Liver (tissue), 9 donors: ENCODE data around the gene STOML2. TPM values are rescaled to one million over a fixed set of nuclear protein-coding genes. Genes with fewer than 3 reads are reported as not detected.

ENCODE experiments used
- DNase-seq: peaks from one replicate; pipeline ENCODE4 v3.0.0-alpha.2; 2017; ENCODE audit warnings: low spot score
- H3K27ac ChIP-seq, 2 donors: one replicate each; pipeline ENCODE4 v1.7.0; 2013; ENCODE audit warnings: inconsistent platforms in 2 of 2, low read length in 2 of 2, control low read depth in 1 of 2, low read depth in 1 of 2, mild to moderate bottlenecking in 1 of 2
- H3K27me3 ChIP-seq, 4 donors: one replicate each; pipeline versions ENCODE4 v1.6.1 to v1.7.0; 2013; ENCODE audit warnings: low read length in 3 of 4, inconsistent platforms in 1 of 4, mild to moderate bottlenecking in 1 of 4, moderate library complexity in 1 of 4; ENCODE audit not compliant: control insufficient read depth in 4 of 4, insufficient read depth in 4 of 4
- H3K36me3 ChIP-seq, 4 donors: one replicate each; pipeline versions ENCODE4 v1.6.1 to v1.7.0; 2013; ENCODE audit warnings: low read length in 3 of 4, mild to moderate bottlenecking in 3 of 4, low read depth in 1 of 4, moderate library complexity in 1 of 4; ENCODE audit not compliant: control insufficient read depth in 4 of 4, insufficient read depth in 3 of 4
- H3K4me1 ChIP-seq, 4 donors: one replicate each; pipeline versions ENCODE4 v1.6.1 to v1.7.0; 2013; ENCODE audit warnings: low read length in 3 of 4, mild to moderate bottlenecking in 3 of 4, moderate library complexity in 1 of 4; ENCODE audit not compliant: control insufficient read depth in 4 of 4, insufficient read depth in 4 of 4
- H3K4me3 ChIP-seq, 3 donors: one replicate each; pipeline versions ENCODE4 v1.6.1 to v1.7.0; 2013; ENCODE audit warnings: low read length in 3 of 3, control low read depth in 1 of 3, low read depth in 1 of 3, mild to moderate bottlenecking in 1 of 3
- H3K9ac ChIP-seq, 2 donors: one replicate each; pipeline ENCODE4 v1.7.0; 2013; ENCODE audit warnings: low read length in 2 of 2, mild to moderate bottlenecking in 2 of 2, moderate library complexity in 2 of 2, control low read depth in 1 of 2, low read depth in 1 of 2
- H3K9me3 ChIP-seq, 4 donors: one replicate each; pipeline versions ENCODE4 v1.6.1 to v1.7.0; 2013; ENCODE audit warnings: low read length in 3 of 4; ENCODE audit not compliant: control insufficient read depth in 4 of 4
- EGR1 ChIP-seq, 2 donors: IDR thresholded peaks; 2 replicates each; pipeline ENCODE4 v1.6.1; 2016 to 2018; ENCODE audit warnings: antibody characterized with exemption in 2 of 2, low read depth in 2 of 2
- FOXA1 ChIP-seq: IDR thresholded peaks from 2 replicates; pipeline ENCODE4 v1.6.1; 2016; ENCODE audit warnings: antibody characterized with exemption
- FOXA2 ChIP-seq: IDR thresholded peaks from 2 replicates; pipeline ENCODE4 v1.6.1; 2016; ENCODE audit warnings: antibody characterized with exemption
- GABPA ChIP-seq, 2 donors: IDR thresholded peaks in 1 of 2; conservative IDR thresholded peaks in 1 of 2; 2 replicates each; pipeline ENCODE4 v1.6.1; 2016; ENCODE audit warnings: antibody characterized with exemption in 2 of 2, mild to moderate bottlenecking in 1 of 2, moderate library complexity in 1 of 2
- JUND ChIP-seq, 2 donors: IDR thresholded peaks; 2 replicates each; pipeline ENCODE4 v1.6.1; 2016; ENCODE audit warnings: antibody characterized with exemption in 2 of 2
- NR2F2 ChIP-seq: IDR thresholded peaks from 2 replicates; pipeline ENCODE4 v1.6.1; 2016; ENCODE audit warnings: antibody characterized with exemption
- RAD21 ChIP-seq, 2 donors: IDR thresholded peaks; 2 replicates each; pipeline ENCODE4 v1.6.1; 2016; ENCODE audit warnings: antibody characterized with exemption in 2 of 2, mild to moderate bottlenecking in 2 of 2
- TAF1 ChIP-seq: conservative IDR thresholded peaks from 2 replicates; pipeline ENCODE4 v1.6.1; 2016; ENCODE audit warnings: antibody characterized with exemption, mild to moderate bottlenecking
- YY1 ChIP-seq: IDR thresholded peaks from 2 replicates; pipeline ENCODE4 v1.6.1; 2016; ENCODE audit warnings: antibody characterized with exemption, mild to moderate bottlenecking
- WGBS: extraction: QIAGEN DNeasy Blood & Tissue Kit; methylation state at CpG from one replicate; pipeline ENCODE4 v1.1.7; 2013; 5-methylcytosine and 5-hydroxymethylcytosine counted together
- polyA plus RNA-seq, 2 donors: library from polyadenylated mRNA; stranded (reverse) in 1 of 2; unstranded in 1 of 2; fragments of 200-250 nt in 1 of 2; fragments of >200 nt in 1 of 2; fragmentation: Nextera tagmentation in 1 of 2; extraction: Ambion mirVana in 1 of 2; gene quantifications; one replicate each; pipeline versions ENCODE4 v1.2.1 to v1.2.3, GENCODE V29; 2013 to 2015
- total RNA-seq, 2 donors: library from RNA; depleted of rRNA; stranded (reverse); fragments of >200 nt; gene quantifications; one replicate each; pipeline ENCODE4 v1.2.3, GENCODE V29; 2014
- TF ChIP-seq, protein P1 (sequence below): IDR thresholded peaks from 2 replicates; pipeline ENCODE4 v1.6.1; 2016; ENCODE audit warnings: antibody characterized with exemption
- TF ChIP-seq, protein P2 (sequence below): IDR thresholded peaks from 2 replicates; pipeline ENCODE4 v1.6.1; 2016; ENCODE audit warnings: antibody characterized with exemption, mild to moderate bottlenecking
- TF ChIP-seq, protein P3 (sequence below): IDR thresholded peaks from 2 replicates; pipeline ENCODE4 v1.6.1; 2016; ENCODE audit warnings: antibody characterized with exemption
- TF ChIP-seq, protein P4 (sequence below): fragments of 150-350 bp; IDR thresholded peaks from 2 replicates; pipeline ENCODE4 v1.5.1; 2017; ENCODE audit warnings: improper control_type of control experiment, low read depth, low read length; ENCODE audit not compliant: missing input control
- TF ChIP-seq, protein P5 (sequence below): IDR thresholded peaks from 2 replicates; pipeline ENCODE4 v1.6.1; 2016; ENCODE audit warnings: antibody characterized with exemption
- donor health status: healthy.
- donor health status: healthy.
- donor health status: healthy.
- donor health status: healthy.
- donor health status: healthy.

Gene STOML2
- total and polyA plus RNA-seq, 4 donors, result 77.8 to 96.8 (median 81.5) TPM

DNA sequence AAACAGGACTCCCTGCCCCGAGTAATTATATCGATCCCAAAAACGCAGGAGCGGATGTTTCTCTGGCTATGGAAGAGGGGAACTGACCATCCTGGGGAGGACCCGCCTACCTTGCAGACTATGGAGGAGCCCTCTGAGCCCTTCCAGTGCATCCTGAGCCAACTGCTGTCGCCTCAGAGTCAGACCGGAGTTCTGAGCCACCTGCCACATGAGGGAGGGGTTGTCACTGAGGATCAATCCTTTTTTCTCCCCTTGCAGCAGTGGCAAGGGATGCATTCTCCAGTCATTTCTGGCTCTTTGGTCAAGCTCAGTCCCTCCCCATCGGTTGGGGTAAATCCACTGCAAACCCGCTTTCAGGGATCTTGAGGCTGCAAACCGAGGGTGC is 23.9 kb downstream of the STOML2 start:
- no peak for DNase-seq

DNA sequence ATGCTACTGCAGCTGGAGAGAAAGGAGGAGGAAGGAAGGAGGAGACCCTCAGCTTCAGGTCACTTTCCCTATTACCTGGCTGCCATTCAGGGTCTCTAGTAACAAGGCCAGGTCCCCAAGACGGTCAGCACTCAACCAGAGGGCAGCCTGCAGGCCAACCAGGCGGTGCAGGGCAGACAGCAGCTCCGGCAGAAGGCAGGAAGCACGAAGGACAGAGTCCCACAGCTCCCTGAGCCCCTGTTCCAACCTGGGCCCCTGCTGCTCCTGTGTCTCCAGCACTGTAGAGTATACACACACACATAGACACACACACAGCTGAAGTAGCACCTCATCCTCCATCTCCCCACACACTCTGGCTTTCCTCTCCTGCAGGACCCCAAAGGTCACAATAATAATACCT is 24.9 kb downstream of the STOML2 start:
- no peak for DNase-seq
- 80% methylated on average over 4 of the region's 4 CpGs for WGBS
- TF ChIP-seq, protein P1, sequence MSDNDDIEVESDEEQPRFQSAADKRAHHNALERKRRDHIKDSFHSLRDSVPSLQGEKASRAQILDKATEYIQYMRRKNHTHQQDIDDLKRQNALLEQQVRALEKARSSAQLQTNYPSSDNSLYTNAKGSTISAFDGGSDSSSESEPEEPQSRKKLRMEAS, result no peak
- TF ChIP-seq JUND (IDR thresholded peaks at IDR 0.05), result no peak
- TF ChIP-seq, protein P2, sequence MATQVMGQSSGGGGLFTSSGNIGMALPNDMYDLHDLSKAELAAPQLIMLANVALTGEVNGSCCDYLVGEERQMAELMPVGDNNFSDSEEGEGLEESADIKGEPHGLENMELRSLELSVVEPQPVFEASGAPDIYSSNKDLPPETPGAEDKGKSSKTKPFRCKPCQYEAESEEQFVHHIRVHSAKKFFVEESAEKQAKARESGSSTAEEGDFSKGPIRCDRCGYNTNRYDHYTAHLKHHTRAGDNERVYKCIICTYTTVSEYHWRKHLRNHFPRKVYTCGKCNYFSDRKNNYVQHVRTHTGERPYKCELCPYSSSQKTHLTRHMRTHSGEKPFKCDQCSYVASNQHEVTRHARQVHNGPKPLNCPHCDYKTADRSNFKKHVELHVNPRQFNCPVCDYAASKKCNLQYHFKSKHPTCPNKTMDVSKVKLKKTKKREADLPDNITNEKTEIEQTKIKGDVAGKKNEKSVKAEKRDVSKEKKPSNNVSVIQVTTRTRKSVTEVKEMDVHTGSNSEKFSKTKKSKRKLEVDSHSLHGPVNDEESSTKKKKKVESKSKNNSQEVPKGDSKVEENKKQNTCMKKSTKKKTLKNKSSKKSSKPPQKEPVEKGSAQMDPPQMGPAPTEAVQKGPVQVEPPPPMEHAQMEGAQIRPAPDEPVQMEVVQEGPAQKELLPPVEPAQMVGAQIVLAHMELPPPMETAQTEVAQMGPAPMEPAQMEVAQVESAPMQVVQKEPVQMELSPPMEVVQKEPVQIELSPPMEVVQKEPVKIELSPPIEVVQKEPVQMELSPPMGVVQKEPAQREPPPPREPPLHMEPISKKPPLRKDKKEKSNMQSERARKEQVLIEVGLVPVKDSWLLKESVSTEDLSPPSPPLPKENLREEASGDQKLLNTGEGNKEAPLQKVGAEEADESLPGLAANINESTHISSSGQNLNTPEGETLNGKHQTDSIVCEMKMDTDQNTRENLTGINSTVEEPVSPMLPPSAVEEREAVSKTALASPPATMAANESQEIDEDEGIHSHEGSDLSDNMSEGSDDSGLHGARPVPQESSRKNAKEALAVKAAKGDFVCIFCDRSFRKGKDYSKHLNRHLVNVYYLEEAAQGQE, result no peak
- no peak for TF ChIP-seq TAF1
- TF ChIP-seq NR2F2, result no peak
- no peak for TF ChIP-seq GABPA (IDR thresholded peaks at IDR 0.05 in 1 of 2, conservative IDR thresholded peaks at IDR 0.05 in 1 of 2)
- TF ChIP-seq FOXA2, result no peak
- TF ChIP-seq, protein P3, sequence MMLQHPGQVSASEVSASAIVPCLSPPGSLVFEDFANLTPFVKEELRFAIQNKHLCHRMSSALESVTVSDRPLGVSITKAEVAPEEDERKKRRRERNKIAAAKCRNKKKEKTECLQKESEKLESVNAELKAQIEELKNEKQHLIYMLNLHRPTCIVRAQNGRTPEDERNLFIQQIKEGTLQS, result no peak
- TF ChIP-seq, protein P4, sequence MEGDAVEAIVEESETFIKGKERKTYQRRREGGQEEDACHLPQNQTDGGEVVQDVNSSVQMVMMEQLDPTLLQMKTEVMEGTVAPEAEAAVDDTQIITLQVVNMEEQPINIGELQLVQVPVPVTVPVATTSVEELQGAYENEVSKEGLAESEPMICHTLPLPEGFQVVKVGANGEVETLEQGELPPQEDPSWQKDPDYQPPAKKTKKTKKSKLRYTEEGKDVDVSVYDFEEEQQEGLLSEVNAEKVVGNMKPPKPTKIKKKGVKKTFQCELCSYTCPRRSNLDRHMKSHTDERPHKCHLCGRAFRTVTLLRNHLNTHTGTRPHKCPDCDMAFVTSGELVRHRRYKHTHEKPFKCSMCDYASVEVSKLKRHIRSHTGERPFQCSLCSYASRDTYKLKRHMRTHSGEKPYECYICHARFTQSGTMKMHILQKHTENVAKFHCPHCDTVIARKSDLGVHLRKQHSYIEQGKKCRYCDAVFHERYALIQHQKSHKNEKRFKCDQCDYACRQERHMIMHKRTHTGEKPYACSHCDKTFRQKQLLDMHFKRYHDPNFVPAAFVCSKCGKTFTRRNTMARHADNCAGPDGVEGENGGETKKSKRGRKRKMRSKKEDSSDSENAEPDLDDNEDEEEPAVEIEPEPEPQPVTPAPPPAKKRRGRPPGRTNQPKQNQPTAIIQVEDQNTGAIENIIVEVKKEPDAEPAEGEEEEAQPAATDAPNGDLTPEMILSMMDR, result no peak
- TF ChIP-seq EGR1 (IDR thresholded peaks at IDR 0.05; ENCODE audit: low read depth in 2 of 2), result no peak
- TF ChIP-seq, protein P5, sequence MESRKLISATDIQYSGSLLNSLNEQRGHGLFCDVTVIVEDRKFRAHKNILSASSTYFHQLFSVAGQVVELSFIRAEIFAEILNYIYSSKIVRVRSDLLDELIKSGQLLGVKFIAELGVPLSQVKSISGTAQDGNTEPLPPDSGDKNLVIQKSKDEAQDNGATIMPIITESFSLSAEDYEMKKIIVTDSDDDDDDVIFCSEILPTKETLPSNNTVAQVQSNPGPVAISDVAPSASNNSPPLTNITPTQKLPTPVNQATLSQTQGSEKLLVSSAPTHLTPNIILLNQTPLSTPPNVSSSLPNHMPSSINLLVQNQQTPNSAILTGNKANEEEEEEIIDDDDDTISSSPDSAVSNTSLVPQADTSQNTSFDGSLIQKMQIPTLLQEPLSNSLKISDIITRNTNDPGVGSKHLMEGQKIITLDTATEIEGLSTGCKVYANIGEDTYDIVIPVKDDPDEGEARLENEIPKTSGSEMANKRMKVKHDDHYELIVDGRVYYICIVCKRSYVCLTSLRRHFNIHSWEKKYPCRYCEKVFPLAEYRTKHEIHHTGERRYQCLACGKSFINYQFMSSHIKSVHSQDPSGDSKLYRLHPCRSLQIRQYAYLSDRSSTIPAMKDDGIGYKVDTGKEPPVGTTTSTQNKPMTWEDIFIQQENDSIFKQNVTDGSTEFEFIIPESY, result no peak
- H3K27me3 ChIP-seq, result no peaks in the 10 kb centered on the region
- H3K4me3 ChIP-seq, result no peak overlapping the region
- H3K9me3 ChIP-seq, result no peaks in the 10 kb centered on the region
- peaks cover 2 to 18% (median 14%) of the 10 kb centered on the region in 4 donors for H3K4me1 ChIP-seq
- peaks cover 0 to 5% (median 0%) of the 10 kb centered on the region in 4 donors for H3K36me3 ChIP-seq
- H3K27ac ChIP-seq, result no peak overlapping the region
- H3K9ac ChIP-seq, result no peak overlapping the region

More for the DNA sequence above, 23.9 kb downstream of the STOML2 start:
- Histone ChIP-seq H3K9me3 (no peaks in the 10 kb centered on the region), H3K9ac (peak overlapping the region; percentile 4 to 8), H3K4me3 (peak overlapping the region; percentile 88 to 95 (median 95)), H3K27ac (peak overlapping the region; percentile 32 to 75), H3K36me3 (peaks cover 0 to 5% (median 0%) of the 10 kb centered on the region in 4 donors), H3K27me3 (no peaks in the 10 kb centered on the region), H3K4me1 (peaks cover 2 to 17% (median 14%) of the 10 kb centered on the region in 4 donors)
- WGBS, result 18% methylated on average over 10 of the region's 10 CpGs
- TF ChIP-seq FOXA1 (no peak), JUND (IDR thresholded peaks at IDR 0.05) (no peak), YY1 (no peak), RAD21 (IDR thresholded peaks at IDR 0.05) (no peak)
